HCT116 (cell line): ENCODE measurements around the gene ATM. TPM values are rescaled to one million over a fixed set of nuclear protein-coding genes. Genes with fewer than 3 reads are reported as not detected.

ENCODE experiments used
- ATAC-seq: fragments of 200-7000 bp; cut with Tn5 transposase; 2 replicates; pipeline ENCODE4 v1.9.1; 2020; ENCODE audit warnings: mild to moderate bottlenecking, moderate library complexity
- BruUV-seq: library from RNA; stranded (reverse); fragments of 400-500 nt; replicated peaks from 2 replicates; lab custom pipeline; 2021; lab: Mats Ljungman, UMichigan
- CTCF ChIA-PET: fragments of 300-600 bp; sonication (Branson Sonifier 250); formaldehyde crosslinking; loops from one replicate; lab custom pipeline; 2021; ENCODE audit warnings: antibody characterized with exemption; lab: Charles Lee
- POLR2A ChIA-PET: fragments of 300-600, 350-600 bp; sonication (Branson Sonifier 250); formaldehyde crosslinking; loops from one replicate; lab custom pipeline; 2021; ENCODE audit warnings: antibody characterized with exemption; lab: Charles Lee
- RAD21 ChIA-PET, 2 experiments: fragments of 300-600 bp; sonication (Branson Sonifier 250); formaldehyde crosslinking; loops; one replicate each; lab custom pipeline; 2023; ENCODE audit warnings: low total read pairs in 2 of 2; ENCODE audit not compliant: uncharacterized antibody in 2 of 2, unreplicated experiment in 2 of 2, low non-redundant PET in 1 of 2; lab: Charles Lee
- DNase-seq: peaks from one replicate; pipeline ENCODE4 v3.0.0-alpha.2; 2010; ENCODE audit warnings: low read depth, low spot score
- H2AFZ ChIP-seq: fragments of 200-600 bp; shearing (Covaris generic), sonication (generic); 2 replicates; pipeline ENCODE4 v1.6.1; 2017; ENCODE audit warnings: low read depth, mixed run types, mixed read lengths, antibody characterized with exemption, low read length; ENCODE audit not compliant: poor library complexity, severe bottlenecking
- H3K27ac ChIP-seq: 2 replicates; pipeline ENCODE4 v1.5.1; 2012; ENCODE audit warnings: low read depth, low read length
- H3K27me3 ChIP-seq: fragments of 200-600 bp; sonication (generic); 2 replicates; pipeline ENCODE4 v1.6.1; 2016; ENCODE audit warnings: mixed run types, low read length, mixed read lengths; ENCODE audit not compliant: insufficient read depth
- H3K36me3 ChIP-seq, 2 experiments: fragments of 200-500 bp in 1 of 2; fragments of 200-600 bp in 1 of 2; sonication (Bioruptor generic) in 1 of 2; sonication (generic) in 1 of 2; 2 replicates each; pipeline versions ENCODE4 v1.5.1 to v1.6.1; 2014 to 2016; ENCODE audit warnings: low read length in 2 of 2, inconsistent platforms in 1 of 2, mixed read lengths in 1 of 2, mixed run types in 1 of 2; ENCODE audit not compliant: insufficient read depth in 2 of 2, control insufficient read depth in 1 of 2
- H3K4me1 ChIP-seq, 2 experiments: fragments of 200-600 bp in 1 of 2; sonication (generic) in 1 of 2; 2 replicates each; pipeline versions ENCODE4 v1.5.1 to v1.6.1; 2012 to 2017; ENCODE audit warnings: low read length in 2 of 2, inconsistent platforms in 1 of 2, mild to moderate bottlenecking in 1 of 2, mixed read lengths in 1 of 2, mixed run types in 1 of 2, moderate library complexity in 1 of 2; ENCODE audit not compliant: insufficient read depth in 2 of 2, control insufficient read depth in 1 of 2
- H3K4me2 ChIP-seq: fragments of 200-600 bp; sonication (generic); 2 replicates; pipeline ENCODE4 v1.6.1; 2017; ENCODE audit warnings: mixed run types, low read length, mixed read lengths
- H3K4me3 ChIP-seq, 2 experiments: fragments of 200-600 bp in 1 of 2; sonication (generic) in 1 of 2; replicated peaks in 1 of 2; 2 replicates each; pipeline ENCODE4 v1.5.1; 2011 to 2016; ENCODE audit warnings: low read length in 2 of 2, control low read depth in 1 of 2, low read depth in 1 of 2, mild to moderate bottlenecking in 1 of 2, mixed read lengths in 1 of 2, mixed run types in 1 of 2
- H3K79me2 ChIP-seq: fragments of 200-600 bp; sonication (generic); 2 replicates; pipeline ENCODE4 v1.6.1; 2017; ENCODE audit warnings: mild to moderate bottlenecking, mixed run types, low read length, moderate library complexity, mixed read lengths; ENCODE audit not compliant: insufficient read depth
- H3K9ac ChIP-seq: fragments of 200-600 bp; sonication (generic); 2 replicates; pipeline ENCODE4 v1.6.1; 2016; ENCODE audit warnings: low read length, mixed read lengths
- H3K9me2 ChIP-seq: fragments of 200-600 bp; sonication (generic), shearing (Covaris generic); 2 replicates; pipeline ENCODE4 v1.6.1; 2017; ENCODE audit warnings: mixed run types, mild to moderate bottlenecking, moderate library complexity; ENCODE audit not compliant: insufficient read depth
- H3K9me3 ChIP-seq, 2 experiments: fragments of 200-500 bp in 1 of 2; fragments of 200-600 bp in 1 of 2; sonication (Bioruptor generic) in 1 of 2; sonication (generic) in 1 of 2; 2 replicates each; pipeline ENCODE4 v1.6.1; 2014 to 2017; ENCODE audit warnings: low read length in 2 of 2, mixed read lengths in 2 of 2, inconsistent platforms in 1 of 2, low read depth in 1 of 2, mild to moderate bottlenecking in 1 of 2, mixed run types in 1 of 2, moderate library complexity in 1 of 2; ENCODE audit not compliant: control insufficient read depth in 1 of 2, insufficient read depth in 1 of 2
- H4K20me1 ChIP-seq: fragments of 200-600 bp; sonication (generic), shearing (Covaris generic); 2 replicates; pipeline ENCODE4 v1.6.1; 2017; ENCODE audit warnings: mixed run types, mild to moderate bottlenecking, moderate library complexity; ENCODE audit not compliant: insufficient read depth
- ATF3 ChIP-seq: IDR thresholded peaks from 2 replicates; pipeline ENCODE4 v1.6.1; 2012
- EZH2 ChIP-seq: fragments of 200-600 bp; sonication (generic); IDR thresholded peaks from 2 replicates; pipeline ENCODE4 v1.6.1; 2017; ENCODE audit warnings: antibody characterized with exemption, mixed run types
- FOSL1 ChIP-seq: IDR thresholded peaks from 2 replicates; pipeline ENCODE4 v1.6.1; 2012; ENCODE audit warnings: low read depth
- JUND ChIP-seq: IDR thresholded peaks from 2 replicates; pipeline ENCODE4 v1.6.1; 2012
- POLR2A ChIP-seq: IDR thresholded peaks from 2 replicates; pipeline ENCODE4 v1.7.0; 2011; ENCODE audit warnings: borderline replicate concordance; ENCODE audit not compliant: insufficient read depth, insufficient read length; ENCODE audit errors: extremely low read depth
- POLR2AphosphoS5 ChIP-seq: IDR thresholded peaks from 2 replicates; pipeline ENCODE4 v1.6.1; 2011; ENCODE audit warnings: mild to moderate bottlenecking, low read depth, low read length, moderate library complexity
- RAD21 ChIP-seq: IDR thresholded peaks from 2 replicates; pipeline ENCODE4 v1.6.1; 2012; ENCODE audit warnings: low read depth, mild to moderate bottlenecking
- REST ChIP-seq: IDR thresholded peaks from 2 replicates; pipeline ENCODE4 v1.6.1; 2012; ENCODE audit warnings: low read depth
- SIN3A ChIP-seq: IDR thresholded peaks from 2 replicates; pipeline ENCODE4 v1.6.1; 2012; ENCODE audit warnings: low read depth
- SP1 ChIP-seq: IDR thresholded peaks from 2 replicates; pipeline ENCODE4 v1.6.1; 2012; ENCODE audit warnings: low read depth
- TCF7L2 ChIP-seq: IDR thresholded peaks from 2 replicates; pipeline ENCODE4 v1.7.0; 2011; ENCODE audit warnings: borderline replicate concordance, inconsistent platforms; ENCODE audit not compliant: insufficient read depth, insufficient read length; ENCODE audit errors: extremely low read depth
- YY1 ChIP-seq: IDR thresholded peaks from 2 replicates; pipeline ENCODE4 v1.6.1; 2011; ENCODE audit warnings: low read length, low read depth, moderate library complexity, mild to moderate bottlenecking; ENCODE audit not compliant: insufficient replicate concordance; ENCODE audit errors: extremely low read depth
- ZBTB33 ChIP-seq: IDR thresholded peaks from 2 replicates; pipeline ENCODE4 v1.6.1; 2011; ENCODE audit warnings: mild to moderate bottlenecking, low read length, moderate library complexity; ENCODE audit not compliant: insufficient replicate concordance; ENCODE audit errors: extremely low read depth
- ZFX ChIP-seq: fragments of 450-650 bp; IDR thresholded peaks from 2 replicates; pipeline ENCODE4 v1.6.1; 2017
- ZNF274 ChIP-seq: fragments of 200-500 bp; sonication (Bioruptor generic); IDR thresholded peaks from 2 replicates; pipeline ENCODE4 v1.6.1; 2014; ENCODE audit warnings: mild to moderate bottlenecking, low read depth, low read length, inconsistent platforms
- intact Hi-C: fragments of 100-400 bp; cut with micrococcal nuclease; formaldehyde crosslinking; loops from 2 replicates; pipeline ENCODE4 v1.10.0; 2022
- total RNA-seq: library from RNA; stranded (reverse); gene quantifications from one replicate; pipeline ENCODE4 v1.2.1, GENCODE V29; 2021; ENCODE audit not compliant: unreplicated experiment

Gene ATM
- total RNA-seq, 1 experiment from 2014 or later = 32.2 TPM

GRCh38 chr11:108246885-108247284 lies 24.0 kb downstream of the ATM start:
- no peak overlapping the region for H3K27ac ChIP-seq
- DNase-seq (no peak), ATAC-seq (no peak)
- H3K4me3 ChIP-seq = no peak overlapping the region
- ChIA-PET CTCF (no interaction called here), POLR2A (no interaction called here), RAD21 (no interaction called here)
- intact Hi-C loops = no loop called here
- peaks cover 0 to 9% of the 10 kb centered on the region in 2 experiments; a peak in 3 of 4 replicates for H3K36me3 ChIP-seq
- no peaks in the 10 kb centered on the region for H3K79me2 ChIP-seq
- H3K27me3 ChIP-seq = no peaks in the 10 kb centered on the region
- H2AFZ ChIP-seq = no peak overlapping the region
- no peaks in the 10 kb centered on the region for H3K9me2 ChIP-seq
- no peaks in the 10 kb centered on the region for H3K4me1 ChIP-seq
- no peak overlapping the region for H3K4me2 ChIP-seq
- TF ChIP-seq REST = no peak
- TF ChIP-seq JUND = no peak
- TF ChIP-seq FOSL1 = no peak
- no peak for TF ChIP-seq ZNF274
- TF ChIP-seq POLR2A = no peak
- TF ChIP-seq ZFX = no peak
- no peak for TF ChIP-seq TCF7L2
- no peak for TF ChIP-seq ATF3
- no peak for TF ChIP-seq EZH2
- TF ChIP-seq POLR2AphosphoS5 = no peak
- no peak for TF ChIP-seq RAD21
- no peak for TF ChIP-seq SP1
- TF ChIP-seq ZBTB33 = no peak
- no peak for TF ChIP-seq YY1
- no peak for TF ChIP-seq SIN3A
- no TSS peak for BruUV-seq
- H3K9me3 ChIP-seq = no peaks in the 10 kb centered on the region
- H3K9ac ChIP-seq = no peak overlapping the region
- no peaks in the 10 kb centered on the region for H4K20me1 ChIP-seq
